Epithelial cell of esophagus (primary cell): Measurements from ENCODE around the gene CMTM8.

Experiments
- DNase-seq: peaks from one replicate; pipeline ENCODE4 v3.0.0; 2010; ENCODE audit warnings: low read depth
- H3K4me3 ChIP-seq: 2 replicates; pipeline ENCODE4 v1.5.1; 2011; ENCODE audit warnings: mild to moderate bottlenecking, low read length, control low read depth
- TF ChIP-seq, protein P1 (sequence below): IDR thresholded peaks from 2 replicates; pipeline ENCODE4 v1.5.1; 2011; ENCODE audit warnings: low read depth, mild to moderate bottlenecking, low read length, control low read depth, inconsistent platforms; ENCODE audit not compliant: insufficient read depth; ENCODE audit errors: missing control alignments

CMTM8 gene

DNA sequence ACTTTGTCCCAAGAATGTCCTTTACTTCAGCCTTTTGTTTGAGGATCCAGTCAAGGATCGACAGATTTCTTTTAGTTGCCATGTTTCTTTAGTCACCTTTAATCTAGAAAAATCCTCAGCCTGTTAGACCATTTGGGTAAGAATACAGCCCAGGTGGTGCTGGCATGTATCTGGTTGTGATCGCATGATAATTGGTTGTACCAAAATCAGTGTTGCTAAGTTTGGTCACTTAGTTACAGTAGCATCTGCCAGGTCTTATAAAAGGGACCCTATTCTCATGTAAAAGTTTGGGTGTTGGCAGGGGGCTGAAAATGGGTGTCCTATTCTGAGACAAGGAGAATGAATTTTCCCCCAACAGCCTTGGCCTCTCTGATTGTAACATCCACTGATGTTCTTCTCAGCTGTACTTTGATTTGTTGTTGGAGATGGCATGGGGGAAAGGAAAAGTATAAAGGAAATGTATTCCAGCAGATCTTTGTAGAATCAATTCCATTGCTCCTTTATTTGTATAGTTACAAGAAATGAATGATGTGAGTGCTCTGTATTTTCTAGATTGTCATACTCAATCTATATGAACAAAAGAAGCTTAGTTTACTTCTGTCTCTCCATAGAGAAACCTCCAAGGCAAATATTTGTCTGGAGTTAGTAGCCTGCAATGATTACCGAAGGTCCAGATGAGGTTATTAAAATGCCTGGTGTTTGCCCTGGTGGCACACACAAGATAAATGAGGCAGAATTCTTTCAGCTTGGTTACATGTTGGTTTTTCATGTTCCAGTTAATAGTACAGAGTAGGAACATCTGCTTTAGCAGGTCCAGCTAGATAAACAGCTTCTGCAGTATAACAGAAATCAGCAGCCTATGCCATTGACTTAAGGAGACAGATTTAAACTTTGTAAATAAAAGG, 65.7 kb downstream of the CMTM8 start:
- no peak for DNase-seq
- no peak overlapping the region for H3K4me3 ChIP-seq
- TF ChIP-seq, protein P1, sequence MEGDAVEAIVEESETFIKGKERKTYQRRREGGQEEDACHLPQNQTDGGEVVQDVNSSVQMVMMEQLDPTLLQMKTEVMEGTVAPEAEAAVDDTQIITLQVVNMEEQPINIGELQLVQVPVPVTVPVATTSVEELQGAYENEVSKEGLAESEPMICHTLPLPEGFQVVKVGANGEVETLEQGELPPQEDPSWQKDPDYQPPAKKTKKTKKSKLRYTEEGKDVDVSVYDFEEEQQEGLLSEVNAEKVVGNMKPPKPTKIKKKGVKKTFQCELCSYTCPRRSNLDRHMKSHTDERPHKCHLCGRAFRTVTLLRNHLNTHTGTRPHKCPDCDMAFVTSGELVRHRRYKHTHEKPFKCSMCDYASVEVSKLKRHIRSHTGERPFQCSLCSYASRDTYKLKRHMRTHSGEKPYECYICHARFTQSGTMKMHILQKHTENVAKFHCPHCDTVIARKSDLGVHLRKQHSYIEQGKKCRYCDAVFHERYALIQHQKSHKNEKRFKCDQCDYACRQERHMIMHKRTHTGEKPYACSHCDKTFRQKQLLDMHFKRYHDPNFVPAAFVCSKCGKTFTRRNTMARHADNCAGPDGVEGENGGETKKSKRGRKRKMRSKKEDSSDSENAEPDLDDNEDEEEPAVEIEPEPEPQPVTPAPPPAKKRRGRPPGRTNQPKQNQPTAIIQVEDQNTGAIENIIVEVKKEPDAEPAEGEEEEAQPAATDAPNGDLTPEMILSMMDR = no peak

DNA sequence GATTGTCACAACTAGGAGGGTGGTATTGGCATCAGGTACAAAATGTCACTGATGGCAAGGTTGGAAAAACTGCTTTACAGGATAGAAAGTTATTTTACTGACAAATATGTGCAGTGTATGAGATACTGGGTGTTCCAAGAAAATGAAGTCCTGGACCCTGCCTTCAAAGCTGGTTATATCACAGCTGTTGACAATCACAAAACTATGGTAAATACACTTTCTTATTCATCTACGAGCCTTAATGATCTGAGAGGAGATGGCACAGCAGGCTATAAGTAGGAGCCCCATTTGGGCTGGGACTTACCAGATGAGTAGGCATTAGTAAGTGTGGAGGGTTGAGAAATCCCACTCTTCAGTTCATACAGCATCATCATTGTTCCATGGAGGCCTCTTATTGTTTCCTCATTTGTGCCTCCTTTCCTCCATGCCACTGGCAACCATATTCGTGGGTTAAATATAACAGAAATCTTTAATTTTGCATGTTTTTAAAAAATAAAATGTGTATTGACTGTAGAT, 66.9 kb downstream of the CMTM8 start:
- DNase-seq = peak; percentile 43
- TF ChIP-seq, protein P1 = no peak
- no peak overlapping the region for H3K4me3 ChIP-seq

DNA sequence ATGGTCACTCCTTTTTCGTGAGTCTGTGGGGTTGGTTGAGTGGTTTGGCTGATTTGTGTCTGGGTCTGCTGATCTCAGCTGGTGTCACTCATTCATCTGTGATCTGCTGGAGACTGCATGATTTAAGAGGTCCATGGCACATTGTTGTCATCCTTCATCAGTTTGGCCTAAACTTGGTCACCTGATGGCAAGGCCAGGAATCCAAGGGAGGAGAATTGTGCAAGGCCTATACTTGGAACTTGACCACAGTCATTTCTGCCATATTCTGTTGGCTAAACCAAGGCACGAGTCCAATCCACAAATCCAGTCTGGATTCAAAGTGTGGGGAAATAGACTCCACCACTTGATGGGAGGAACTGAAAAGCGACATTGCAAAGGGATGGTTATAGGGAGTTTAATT, 67.6 kb downstream of the CMTM8 start:
- no peak overlapping the region for H3K4me3 ChIP-seq
- TF ChIP-seq, protein P1 = no peak
- no peak for DNase-seq

DNA sequence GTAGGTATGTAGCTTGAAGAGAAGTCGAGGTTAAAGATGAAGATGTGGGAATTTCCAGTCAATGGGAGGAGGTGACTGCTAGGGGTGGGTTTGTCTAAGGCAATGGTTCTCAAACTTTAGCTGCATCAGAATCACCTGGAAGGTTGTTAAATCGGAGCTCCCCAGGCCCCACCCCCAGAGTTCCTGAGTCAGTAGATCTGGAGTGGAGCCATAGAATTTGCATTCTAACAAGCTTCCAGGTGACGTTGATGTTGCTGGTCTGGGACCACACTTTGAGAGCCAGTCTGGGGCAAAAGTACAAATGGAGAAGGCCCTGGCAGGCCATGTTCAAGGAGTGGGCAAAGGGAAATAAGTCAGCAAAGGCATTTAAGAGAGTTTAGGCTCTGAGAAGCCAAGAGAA, 69.1 kb downstream of the CMTM8 start:
- H3K4me3 ChIP-seq = no peak overlapping the region
- TF ChIP-seq, protein P1 = no peak
- peak; percentile 56 for DNase-seq

DNA sequence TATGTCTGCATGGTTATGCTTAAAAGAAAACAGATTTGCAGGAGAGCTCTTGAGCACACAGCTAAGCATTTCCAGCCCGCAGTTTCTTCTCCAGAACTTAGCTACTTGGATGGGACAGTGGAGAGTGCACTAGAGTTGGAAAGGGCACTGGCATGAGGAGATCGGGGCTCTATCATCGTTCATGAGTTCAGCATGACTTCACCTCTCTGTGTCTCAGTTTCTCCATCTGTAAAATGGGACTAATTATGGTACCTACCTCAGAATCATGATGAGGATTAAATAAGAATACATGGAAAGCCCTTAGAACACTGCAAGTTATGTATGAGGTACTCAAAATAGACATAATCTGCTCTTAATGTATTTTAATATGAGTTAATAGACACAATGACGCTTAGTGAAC, 69.9 kb downstream of the CMTM8 start:
- no peak for DNase-seq
- no peak overlapping the region for H3K4me3 ChIP-seq
- TF ChIP-seq, protein P1 = no peak

DNA sequence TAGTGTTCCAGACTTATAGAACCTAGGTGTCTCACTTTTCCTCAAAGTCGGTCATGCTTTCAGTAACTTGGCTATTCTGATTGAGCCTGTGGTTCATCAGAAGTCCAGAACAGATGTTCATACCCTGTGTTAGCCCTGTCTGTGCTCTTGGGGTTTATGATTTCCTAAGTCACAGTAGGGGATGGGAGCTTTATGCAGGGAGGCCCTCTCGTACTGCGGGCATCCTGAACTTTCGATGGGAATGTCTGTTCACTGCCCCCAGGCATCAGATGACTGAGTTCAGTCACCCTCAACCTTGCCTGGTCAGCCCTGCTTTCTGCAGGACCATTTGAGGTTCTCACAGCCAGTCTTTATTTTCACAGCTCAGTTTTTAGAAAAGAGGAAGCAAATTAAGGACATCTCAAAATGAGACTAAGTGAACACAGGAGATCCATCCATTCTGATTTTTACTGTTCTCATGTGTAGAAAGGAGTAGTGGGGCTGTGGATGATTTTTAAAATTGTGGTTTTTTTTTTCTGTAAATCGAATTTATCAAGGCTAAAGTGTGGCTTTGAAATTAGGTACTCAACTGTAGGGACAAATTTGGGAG, 71.3 kb downstream of the CMTM8 start:
- H3K4me3 ChIP-seq = no peak overlapping the region
- TF ChIP-seq, protein P1 = no peak
- DNase-seq = no peak

DNA sequence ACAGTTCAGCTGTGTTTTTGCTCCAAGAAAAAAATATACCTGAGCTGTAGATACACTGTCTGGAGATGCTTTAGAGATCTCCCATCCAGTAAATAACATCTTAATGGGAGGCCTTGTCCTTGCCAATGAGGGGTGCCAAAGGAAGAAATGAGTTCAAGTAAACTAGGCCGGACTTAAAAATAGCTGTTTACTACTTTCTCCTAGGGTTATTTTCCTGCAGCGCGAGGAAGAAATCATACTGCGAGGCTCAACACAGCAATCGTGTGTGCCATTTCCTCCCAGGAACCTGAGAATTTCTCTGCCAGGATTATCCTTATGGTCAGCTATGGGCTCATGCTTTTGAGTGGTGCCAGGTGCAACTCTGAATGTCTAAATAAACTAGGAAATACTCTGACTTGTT, 71.9 kb downstream of the CMTM8 start:
- no peak overlapping the region for H3K4me3 ChIP-seq
- TF ChIP-seq, protein P1 = no peak
- no peak for DNase-seq
